Eye (tissue), 1 donor: ENCODE measurements around the gene SRGAP2.
"Not testable (repeated sequence)": the region's sequence is repeated elsewhere in the genome, so short reads cannot be mapped to it uniquely, and the experiment has no call there.

Experiments used
- DNase-seq: peaks from one replicate; pipeline ENCODE4 v3.0.0-alpha.2; 2015

The SRGAP2 gene

DNA sequence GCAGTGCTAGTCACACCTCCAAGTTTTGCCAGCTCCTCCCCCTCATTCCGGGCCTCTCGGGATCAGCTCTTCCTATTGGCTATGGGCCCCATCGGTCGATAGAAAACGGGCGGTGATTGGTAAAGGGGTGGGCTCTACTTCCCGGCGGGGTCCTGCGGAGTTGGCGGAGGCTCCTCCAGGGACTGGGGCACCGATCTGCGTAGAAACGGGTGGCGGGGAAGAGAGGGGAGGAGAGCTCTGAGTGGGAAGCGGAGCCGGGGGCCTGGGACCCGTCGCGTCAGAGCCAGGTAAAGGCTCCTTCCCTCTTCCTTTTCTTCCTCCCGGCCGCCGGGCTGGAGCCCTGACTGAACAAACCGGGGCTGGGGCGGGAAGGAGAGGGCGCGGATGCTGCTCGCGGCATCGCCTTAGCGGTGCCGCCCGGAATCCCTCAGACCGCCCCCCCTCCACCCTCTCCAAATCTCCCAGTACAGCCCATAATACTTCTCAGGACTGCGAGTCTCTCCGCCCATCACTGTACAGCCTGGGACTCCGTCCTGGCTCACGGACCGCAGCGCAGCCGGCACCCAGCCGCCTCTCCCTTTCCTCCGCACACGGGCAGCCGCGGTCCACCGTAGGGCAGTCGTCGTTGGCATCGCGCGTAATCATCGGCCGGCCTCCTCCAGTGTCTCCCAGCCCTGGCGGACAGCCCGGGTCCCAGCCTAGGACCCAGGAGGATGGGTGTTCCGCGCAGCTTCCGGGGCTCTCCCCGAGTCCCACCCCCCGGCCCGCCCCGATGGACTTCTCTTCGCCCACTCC is at the start of gene SRGAP2:
Gene SRGAP2 (plus strand): TSS at position 178 of the 795 bp plus-strand sequence. CDS start 2,430 bp downstream, outside the sequence.
- DNase-seq = peak; percentile 80

DNA sequence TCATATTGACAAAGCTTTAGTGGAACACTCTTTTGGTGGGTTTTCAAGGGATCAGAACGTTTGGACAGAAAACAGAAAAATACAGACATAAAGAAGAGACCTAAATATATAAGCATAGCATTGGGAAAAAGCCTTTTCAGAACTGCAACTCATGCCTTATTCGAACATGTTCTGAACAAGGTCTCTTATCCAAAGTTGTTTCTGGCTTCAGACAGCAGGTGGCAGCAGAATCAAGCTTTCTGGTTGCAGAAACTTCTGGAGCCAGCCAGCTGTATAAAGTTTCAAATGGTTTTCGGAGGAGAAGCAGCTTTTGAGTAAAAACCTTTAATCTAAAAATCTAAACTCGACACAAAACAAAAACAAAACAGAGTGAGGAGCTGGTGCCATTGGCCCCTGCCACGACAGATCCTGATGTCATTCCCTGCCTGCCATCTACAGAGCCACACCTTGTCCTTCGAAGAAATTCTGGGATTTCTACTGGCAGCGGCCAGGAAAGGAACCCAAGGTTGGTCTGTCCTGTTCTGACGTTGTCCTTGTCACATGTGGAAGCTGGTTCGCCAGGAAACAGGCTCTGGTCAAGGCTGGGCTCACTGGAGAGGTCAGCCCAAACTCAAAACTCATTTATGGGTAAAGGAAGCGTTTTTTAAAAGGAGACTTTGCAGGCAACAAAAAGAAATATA is 35.9 kb upstream of the SRGAP2 start:
- DNase-seq = not testable (repeated sequence)

DNA sequence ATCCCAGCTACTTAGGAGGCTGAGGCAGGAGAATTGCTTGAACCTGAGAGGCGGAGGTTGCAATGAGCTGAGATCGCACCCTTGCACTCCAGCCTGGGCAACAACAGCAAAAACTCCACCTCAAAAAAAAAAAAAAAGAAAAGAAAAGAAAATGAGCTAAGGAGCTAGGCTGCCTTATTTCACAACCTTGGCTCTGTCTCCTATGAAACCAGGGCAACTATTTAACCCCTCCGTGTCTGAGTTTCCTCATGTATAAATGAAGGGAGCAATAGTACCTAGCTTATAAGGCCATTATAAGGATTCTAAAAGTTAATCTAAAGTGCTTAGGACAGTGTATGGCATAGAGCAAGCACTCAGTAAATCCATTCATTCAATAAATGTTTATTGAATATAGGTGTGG is 33.5 kb upstream of the SRGAP2 start:
- DNase-seq = not testable (repeated sequence)

DNA sequence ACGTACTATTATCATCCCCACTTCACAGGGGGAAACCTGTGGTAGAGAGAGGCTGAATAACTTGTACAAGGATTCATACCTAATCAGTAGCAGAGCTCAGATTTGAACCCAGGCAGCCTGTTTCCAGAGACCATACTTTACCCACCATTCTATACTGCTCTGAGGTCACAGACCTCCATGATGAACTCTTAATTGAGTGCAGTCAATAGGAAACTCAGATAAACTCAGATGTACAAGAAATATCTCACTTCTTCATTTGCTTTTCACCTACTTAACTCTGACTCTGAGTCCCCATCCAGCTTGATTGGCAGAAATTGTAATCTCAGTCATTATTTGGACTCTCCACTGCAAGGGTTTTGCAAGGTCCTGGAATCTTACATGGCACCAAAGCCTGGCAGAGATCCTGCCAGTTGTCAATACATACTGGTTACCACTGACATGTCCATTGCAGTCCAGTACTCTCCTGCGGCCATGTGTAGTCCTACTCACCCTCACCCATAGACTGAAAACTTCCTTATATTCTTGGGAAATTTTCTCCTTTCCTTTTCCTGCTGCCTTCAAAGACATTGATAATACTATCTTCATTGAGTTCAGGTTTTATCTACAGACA is 30.1 kb upstream of the SRGAP2 start:
- DNase-seq = not testable (repeated sequence)

DNA sequence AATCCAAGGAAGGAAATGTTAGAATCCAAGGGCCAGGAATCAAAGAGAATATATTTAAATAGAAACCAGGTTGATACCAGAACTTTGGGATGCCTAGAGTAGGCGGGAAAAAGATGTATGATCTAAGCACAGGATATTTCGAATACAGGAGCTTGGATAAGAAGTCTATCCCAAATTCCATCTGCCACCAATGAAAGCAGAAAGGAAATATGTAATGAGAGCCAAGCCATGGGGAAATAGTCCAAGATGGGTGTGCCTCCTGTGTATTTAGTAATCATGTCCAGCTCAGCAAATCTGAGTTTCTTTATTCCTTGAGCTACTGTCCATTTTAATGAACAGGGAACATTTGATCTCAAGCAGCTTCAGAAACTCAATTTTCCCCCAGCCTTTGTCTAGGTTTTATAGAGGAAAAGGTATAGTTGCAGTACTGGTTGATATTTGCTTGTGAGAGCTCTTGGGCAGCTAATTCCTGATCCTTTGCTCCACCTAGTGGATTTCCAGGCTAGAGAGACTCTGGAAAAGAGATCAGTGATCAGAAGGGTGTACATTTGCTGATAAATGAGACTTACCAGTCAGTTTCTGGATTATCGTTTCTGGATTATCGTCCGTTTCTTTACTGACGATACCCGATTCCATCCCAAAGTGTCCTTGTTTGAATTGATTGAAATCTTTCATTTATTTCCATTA is 29.0 kb upstream of the SRGAP2 start:
- DNase-seq = peak; percentile 33

DNA sequence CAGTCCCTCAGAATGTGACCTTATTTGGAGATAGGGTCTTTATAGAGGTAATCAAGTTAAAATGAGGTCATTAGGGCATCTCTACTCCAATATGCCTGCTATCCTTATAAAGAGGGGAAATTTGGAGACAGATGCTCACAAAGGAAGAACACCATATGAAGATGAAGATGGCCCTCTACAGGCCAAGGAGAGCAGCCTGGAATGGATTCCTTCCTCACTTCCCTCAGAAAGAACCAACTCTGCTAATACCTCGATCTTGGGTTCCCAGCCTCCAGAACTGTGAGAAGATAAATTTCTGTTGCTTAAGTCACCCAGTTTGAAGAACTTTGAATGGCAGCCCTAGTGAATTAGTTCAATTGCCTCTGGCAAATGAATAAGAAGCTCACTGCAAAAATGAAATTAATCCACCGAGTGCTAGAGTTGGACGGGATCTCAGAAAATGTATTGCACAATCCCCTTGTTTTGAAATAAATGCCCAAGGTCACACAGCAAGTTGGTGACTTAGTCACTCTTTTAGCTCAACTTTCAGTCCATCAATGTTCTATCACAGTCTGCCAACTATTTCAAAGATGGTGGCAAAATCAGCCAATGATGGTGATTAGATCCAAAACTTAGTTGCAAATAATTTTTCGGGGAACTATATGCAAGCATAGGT is 27.8 kb upstream of the SRGAP2 start:
- not testable (repeated sequence) for DNase-seq

DNA sequence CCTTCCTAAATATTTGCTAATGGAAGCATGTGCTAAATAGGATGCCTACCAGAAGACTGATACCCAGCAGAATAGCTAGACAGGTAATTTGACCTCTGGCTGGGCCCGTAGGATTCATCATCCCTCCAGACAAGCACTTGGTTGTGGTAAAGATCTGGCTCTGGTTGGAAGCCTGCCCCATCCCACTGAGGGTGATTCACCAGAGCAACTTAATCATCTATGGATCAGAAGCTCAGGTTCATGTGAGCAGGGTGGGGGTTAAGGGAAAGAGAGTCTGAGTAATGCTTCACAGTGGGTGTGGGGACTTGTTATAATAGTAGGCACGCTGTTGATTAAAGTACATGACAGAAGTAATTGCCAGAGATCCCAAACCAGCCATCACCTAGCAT is 27.2 kb upstream of the SRGAP2 start:
- DNase-seq = not testable (repeated sequence)

DNA sequence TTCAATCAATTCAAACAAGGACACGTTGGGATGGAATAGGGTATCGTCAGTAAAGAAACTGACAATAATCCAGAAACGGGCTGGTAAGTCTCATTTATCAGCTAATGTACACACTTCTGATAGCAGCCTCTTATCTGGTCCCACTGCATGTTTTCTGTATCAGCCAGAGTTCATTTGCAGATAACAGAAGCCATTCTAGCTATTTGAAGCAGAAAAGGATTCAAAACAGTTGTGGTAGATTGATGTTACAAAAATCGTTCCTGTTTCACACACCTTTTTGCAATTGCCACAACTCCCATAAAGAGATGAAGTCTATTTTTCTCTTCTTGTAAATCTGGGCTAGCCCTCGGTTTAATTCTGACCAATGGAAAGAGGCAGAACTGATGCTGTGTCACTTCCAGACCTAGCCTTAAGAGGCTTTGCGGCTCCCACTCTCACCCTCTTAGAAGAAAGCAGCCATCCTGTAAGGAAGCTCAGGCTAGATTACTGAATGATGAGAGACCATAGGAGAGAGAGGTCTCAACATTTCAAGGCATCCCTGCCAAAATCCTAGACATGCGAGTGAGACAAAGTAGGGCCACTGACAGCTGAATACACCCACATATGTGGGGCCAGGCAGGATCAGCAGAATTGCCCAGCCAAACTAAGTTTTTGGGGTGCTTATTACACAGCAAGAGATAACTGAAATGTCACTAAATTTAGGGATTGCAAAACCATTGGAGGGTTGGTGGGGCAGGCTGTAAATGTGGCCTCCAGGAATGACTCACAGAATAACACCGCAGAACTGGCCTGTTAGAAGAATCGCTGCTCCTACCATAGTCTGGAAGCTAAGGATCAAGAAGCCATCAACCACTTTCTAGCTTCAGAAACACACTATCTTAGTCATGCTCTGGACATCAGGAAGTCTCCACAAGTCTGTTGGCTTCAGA is 25.0 kb upstream of the SRGAP2 start:
- not testable (repeated sequence) for DNase-seq

DNA sequence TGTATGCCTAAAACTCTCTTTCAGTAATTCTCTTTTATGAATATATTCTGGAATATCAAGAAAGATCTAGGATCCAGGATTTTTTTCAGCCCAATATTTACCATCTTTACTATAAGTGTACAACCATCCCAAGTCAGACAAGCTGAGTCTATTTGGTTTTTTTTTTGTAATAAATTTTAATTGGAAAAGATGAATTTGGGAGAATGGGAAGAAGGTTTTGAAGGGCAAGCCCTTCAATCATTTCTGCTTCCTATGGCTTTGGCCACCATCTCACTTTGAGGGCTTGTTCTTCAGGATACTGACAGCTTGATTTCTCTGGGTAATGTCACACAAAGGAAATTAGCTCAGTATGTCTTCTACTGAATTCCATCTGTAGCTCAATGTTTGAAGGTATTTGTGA is 23.7 kb upstream of the SRGAP2 start:
- not testable (repeated sequence) for DNase-seq

DNA sequence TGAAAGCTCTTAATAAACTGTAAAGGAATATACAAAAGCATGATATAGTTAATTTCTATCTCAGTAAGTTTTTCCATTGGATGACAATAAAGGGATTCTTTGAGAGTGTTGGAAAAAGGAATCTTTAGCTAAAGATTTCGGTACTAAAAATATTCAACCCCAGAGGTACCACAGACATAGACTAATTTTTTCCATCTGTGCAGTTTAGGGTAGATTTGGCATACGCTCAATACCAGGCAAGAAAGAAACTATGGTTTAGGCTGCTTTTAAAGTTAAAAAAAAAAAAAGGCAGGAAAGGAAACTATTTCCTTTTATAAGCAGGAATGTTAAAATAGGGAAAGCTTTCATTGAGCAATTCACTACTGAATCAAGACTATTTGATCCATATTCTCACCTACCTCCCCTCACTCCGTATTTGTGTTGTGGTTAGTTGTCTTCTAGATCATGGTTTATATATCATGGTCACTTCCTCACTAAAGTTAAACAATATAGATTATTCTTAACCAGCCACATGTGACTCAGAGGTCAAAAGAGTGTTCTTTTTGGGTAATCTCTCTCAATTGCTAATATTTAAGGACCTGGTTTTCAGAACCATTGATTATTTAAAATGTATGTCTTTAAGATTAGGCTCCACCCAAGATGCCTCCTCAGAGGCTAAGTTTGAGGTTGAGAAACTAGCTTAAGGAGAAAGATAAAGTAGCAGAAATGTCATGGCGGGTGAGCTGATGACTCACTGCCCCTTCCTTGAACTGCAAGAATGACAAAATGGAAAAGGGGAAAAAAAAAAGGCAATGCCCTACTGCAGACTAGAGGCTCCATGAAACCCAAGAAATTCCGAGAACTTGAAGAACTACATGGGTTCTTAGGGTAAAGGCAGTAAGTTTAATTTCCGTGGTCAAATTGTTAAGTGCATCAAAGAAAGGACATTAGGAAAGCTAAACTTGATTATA is 20.7 kb upstream of the SRGAP2 start:
- not testable (repeated sequence) for DNase-seq

DNA sequence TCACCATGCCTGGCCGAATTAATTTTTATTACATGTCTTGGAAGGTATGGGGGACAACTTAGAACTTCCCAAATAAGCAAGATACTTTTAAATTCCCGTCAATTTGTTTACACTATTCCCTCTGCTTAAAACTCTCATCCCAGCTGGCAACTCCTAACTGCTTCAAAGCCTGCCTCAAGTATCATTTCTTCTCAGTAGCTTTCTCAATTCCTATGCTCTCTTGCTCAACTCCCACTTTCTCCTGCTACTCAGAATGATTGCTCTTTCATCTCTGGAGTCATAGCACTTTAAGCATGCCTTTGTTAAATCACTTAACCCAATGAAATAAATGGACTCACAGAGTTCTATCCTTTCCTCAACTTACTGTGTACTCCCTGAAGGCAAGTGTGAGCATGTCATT is 19.6 kb upstream of the SRGAP2 start:
- DNase-seq = not testable (repeated sequence)

DNA sequence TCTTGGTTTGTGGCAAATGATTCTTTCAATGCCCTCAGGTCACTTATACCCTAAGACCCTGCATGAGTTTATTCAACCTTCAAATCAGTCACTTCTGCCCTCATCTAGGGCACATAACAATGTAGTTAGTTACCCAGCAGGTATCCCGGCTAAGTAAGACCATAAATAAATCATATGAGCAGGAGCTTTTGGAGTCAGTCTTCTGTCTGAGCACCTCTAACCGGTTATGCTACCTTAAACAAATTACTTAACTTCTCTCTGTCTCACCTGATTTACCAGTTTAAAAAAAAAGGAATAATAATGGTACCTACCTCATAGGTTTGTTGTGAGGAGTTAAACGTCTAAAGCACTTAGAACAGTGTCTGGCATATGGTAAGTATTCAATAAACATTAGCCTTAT is 17.6 kb upstream of the SRGAP2 start:
- not testable (repeated sequence) for DNase-seq

DNA sequence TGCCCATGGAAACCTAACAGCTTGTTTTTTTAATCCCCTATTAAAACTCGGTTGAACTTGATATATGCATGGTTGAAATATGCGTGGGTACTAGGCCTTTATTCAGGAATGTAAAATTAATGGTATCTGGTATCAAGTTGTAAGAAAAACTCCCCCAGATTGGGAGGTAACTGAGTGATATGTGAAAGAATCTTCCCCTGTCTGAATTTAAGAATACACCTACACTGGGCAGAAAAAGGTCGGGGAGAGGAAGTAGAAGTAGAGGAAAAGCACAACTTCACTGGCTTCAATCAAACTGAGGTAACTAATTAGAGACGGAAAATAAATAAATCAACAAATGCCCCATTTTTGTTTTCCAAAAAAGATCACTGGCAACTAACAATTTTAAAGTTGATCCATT is 16.5 kb upstream of the SRGAP2 start:
- DNase-seq = not testable (repeated sequence)

DNA sequence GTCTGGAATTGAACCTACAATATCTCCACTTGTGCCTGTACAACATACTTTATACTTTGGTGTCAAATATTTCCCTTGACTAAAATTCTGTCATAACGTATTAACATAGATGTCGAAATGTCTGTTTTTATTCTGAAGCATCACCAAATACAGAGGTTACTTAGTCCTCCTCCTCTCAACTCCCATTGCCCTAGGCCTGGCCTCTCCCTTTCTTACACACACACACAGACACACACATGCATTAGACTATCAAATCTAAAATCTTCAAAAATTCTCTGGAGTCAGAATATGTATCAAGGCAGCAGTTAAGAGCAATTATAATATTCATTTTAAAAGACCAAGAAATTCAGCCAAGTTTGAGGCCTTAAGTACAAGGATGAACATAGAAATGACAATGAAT is 8.2 kb upstream of the SRGAP2 start:
- DNase-seq = not testable (repeated sequence)

DNA sequence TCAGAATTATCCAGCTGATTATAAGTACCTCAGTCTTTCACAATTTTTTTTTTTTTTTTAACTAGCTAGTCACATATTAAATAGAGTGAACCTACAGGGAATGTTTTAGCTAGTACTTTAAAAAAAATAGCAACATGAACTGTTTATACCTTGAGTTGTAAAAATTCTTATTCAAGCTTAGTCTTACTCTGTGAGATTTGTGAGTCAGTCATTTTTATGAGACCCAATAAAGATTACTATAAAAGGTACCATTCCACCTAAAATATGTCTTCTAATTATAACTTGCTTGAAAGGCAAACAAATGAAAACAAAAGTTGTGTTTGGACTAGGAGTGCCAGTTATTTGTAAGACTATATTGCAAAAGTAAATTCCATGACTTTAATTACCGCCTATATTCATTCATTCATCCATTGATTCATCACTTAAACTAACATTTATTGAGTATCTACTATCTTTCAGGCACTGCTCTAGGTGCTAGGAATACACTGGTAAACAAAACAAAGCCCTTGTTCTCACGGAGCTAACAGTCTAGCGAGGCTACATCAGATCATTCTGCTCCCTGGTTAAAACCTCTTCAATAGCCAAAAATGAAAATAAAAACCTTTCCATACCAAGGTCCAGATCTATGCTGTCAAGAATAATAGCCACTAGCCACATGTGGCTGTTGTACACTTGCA is 6.5 kb upstream of the SRGAP2 start:
- DNase-seq = not testable (repeated sequence)

DNA sequence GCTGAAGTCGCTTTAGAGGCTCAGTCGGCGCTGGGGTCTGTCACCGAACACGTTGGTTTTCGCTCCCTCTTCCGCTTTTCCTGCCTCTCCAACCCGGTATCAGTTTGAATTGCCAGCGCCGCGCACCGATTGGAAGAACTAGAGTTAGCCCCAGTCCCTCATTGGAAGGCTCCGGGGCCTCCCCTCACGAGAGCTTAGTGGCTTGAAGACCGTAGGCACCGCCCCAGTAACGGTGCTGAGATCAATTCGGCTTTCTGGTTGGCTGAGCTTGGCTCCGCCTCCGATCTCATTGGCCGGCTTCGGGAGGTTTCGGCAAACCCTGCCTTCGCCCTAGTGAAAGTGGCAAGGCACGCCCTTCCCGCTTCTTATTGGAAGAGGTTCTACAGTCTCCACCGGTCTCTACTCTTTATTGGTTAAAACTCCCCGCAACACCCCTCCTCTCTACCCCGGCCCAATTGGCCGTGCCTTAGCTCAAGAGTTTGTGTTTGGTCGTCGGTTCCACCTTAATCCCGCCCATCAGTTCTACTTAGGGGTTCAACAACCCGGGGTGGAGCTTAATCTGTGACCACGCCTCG is 465 bp upstream of the SRGAP2 start, which contains the start of gene FAM72A:
Gene FAM72A (minus strand): TSS at position 51 of the 575 bp plus-strand sequence. CDS start 814 bp downstream, outside the sequence.
- peak; percentile 99 for DNase-seq

DNA sequence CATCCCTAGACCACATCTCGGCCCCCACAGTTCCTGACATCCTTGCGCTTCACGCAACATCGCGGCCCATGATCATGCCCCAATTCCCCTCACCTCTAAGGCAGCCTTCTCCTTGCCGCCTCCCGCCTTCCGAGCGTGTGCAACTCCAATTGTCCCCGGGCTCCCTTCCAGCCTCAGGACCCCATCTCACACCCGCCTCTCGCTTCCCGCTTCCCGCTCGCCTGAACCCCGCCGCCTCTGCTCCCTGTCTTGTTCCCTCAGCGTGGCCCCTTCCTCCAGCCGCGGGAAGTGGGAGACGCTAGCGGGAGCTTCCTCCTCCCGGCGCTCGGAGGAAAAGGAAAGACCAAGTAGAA is 794 bp downstream of the SRGAP2 start:
- not testable (repeated sequence) for DNase-seq

DNA sequence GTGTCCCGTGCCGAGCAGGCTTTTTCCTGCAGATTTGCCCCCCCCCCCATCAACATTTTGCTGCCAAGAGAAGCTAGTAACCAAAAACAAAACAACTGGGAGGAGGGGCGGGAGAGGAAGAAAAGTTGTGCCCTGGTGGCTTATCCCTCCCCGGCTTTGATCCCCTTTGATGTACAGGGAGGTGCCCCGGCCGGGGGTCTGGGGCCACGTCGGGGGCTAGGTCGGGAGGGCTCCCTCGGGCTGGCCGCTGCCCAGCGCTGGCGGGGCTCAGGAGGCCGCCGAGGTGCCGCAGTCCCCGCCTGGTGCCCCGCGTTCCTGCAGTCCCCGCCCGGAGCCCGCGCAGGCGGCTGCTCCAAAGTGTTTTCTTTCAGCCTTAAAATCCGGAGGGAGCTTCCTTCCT is 1.5 kb downstream of the SRGAP2 start:
- peak; percentile 33 for DNase-seq

DNA sequence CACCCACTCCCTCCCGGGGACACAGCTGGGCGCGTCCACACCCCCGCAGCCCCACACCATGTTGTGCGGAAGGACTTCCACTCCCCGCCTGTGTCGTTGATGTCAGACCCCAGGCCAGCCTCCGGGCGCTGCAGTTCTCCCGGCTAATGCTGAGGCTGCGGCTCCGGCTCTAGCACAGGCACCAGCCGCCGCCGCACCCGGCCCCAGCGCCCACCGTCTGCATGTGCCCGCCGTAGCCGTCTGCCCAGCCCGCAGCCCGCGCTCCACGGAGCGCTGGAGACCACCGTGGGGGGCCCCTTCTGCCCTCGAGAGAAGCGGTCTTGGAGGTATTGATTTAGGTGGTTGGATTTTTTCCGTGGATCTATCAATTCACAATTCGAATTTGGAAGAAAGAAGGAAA is 2.2 kb downstream of the SRGAP2 start:
- not testable (repeated sequence) for DNase-seq
